Thoracic aorta (tissue), 2 donors: Measurements from ENCODE around the gene TBX1. TPM values are rescaled to one million over a fixed set of nuclear protein-coding genes. Genes with fewer than 3 reads are reported as not detected.

Experiments used
- ATAC-seq: fragments of 150-250 bp; one replicate; pipeline ENCODE4 v1.8.0; 2017; ENCODE audit warnings: low read depth; ENCODE audit not compliant: insufficient number of reproducible peaks, low FRiP score
- DNase-seq: peaks from one replicate; pipeline ENCODE4 v3.0.0-alpha.2; 2020; ENCODE audit warnings: low spot score
- H3K27ac ChIP-seq, 2 donors: fragments of 200-600 bp; sonication (generic); 1 replicate in 1 of 2; 2 replicates in 1 of 2; pipeline ENCODE4 v1.5.1; 2016; ENCODE audit warnings: mild to moderate bottlenecking in 2 of 2, moderate library complexity in 2 of 2
- H3K27me3 ChIP-seq: fragments of 200-600 bp; sonication (generic); replicated peaks from 2 replicates; pipeline ENCODE4 v1.6.0; 2016; ENCODE audit warnings: mild to moderate bottlenecking; ENCODE audit not compliant: insufficient read depth
- H3K36me3 ChIP-seq: fragments of 200-600 bp; sonication (generic); one replicate; pipeline ENCODE4 v1.5.1; 2016
- H3K4me1 ChIP-seq, 2 donors: fragments of 200-600 bp; sonication (generic); 1 replicate in 1 of 2; 2 replicates in 1 of 2; pipeline versions ENCODE4 v1.5.1 to v1.6.0; 2016; ENCODE audit warnings: low read depth in 2 of 2, mild to moderate bottlenecking in 1 of 2; ENCODE audit not compliant: control insufficient read depth in 1 of 2
- H3K4me3 ChIP-seq: fragments of 200-600 bp; sonication (generic); 2 replicates; pipeline ENCODE4 v1.5.1; 2016; ENCODE audit warnings: mild to moderate bottlenecking
- H3K9me3 ChIP-seq: fragments of 200-600 bp; sonication (generic); 2 replicates; pipeline ENCODE4 v1.5.1; 2016
- total RNA-seq, 2 donors: library from RNA; depleted of rRNA; stranded (reverse); fragments of >200 nt; gene quantifications; one replicate each; pipeline versions ENCODE4 v1.1.0 to v1.2.3, GENCODE V29; 2016
- TF ChIP-seq, protein P1 (sequence below): fragments of 200-600 bp; sonication (generic); IDR thresholded peaks from one replicate; pipeline ENCODE4 v1.5.1; 2019; ENCODE audit warnings: antibody characterized with exemption

Gene TBX1
- total RNA-seq, 2 donors from 2014 or later: 2.7 to 8.0 TPM

DNA sequence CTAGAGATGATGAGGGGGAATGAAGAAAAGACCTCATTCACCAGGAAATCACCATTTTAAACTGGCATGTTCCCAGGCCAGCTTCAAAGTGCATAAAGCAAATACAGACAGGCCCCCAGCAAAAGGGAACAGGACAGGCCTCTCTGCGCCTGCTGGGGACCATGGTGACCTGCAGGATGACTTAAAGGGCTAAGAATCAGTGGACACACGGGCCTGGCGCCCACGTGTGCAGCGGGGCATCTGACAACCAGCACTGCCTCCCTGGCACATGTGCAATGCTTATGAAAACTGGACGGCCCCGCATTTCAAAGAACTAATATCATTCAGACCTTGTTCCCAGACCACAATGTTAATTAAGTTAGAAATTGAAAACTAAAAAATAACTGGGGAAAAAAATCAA lies 35.6 kb downstream of the TBX1 start:
- H3K27me3 ChIP-seq: no peaks in the 10 kb centered on the region
- no peak overlapping the region for H3K27ac ChIP-seq
- H3K36me3 ChIP-seq: peaks cover 5% of the 10 kb centered on the region
- ATAC-seq (no peak), DNase-seq (no peak)
- peaks cover 0 to 27% of the 10 kb centered on the region in 2 donors for H3K4me1 ChIP-seq
- H3K4me3 ChIP-seq: no peak overlapping the region
- H3K9me3 ChIP-seq: peaks cover 6% of the 10 kb centered on the region
- TF ChIP-seq, protein P1, sequence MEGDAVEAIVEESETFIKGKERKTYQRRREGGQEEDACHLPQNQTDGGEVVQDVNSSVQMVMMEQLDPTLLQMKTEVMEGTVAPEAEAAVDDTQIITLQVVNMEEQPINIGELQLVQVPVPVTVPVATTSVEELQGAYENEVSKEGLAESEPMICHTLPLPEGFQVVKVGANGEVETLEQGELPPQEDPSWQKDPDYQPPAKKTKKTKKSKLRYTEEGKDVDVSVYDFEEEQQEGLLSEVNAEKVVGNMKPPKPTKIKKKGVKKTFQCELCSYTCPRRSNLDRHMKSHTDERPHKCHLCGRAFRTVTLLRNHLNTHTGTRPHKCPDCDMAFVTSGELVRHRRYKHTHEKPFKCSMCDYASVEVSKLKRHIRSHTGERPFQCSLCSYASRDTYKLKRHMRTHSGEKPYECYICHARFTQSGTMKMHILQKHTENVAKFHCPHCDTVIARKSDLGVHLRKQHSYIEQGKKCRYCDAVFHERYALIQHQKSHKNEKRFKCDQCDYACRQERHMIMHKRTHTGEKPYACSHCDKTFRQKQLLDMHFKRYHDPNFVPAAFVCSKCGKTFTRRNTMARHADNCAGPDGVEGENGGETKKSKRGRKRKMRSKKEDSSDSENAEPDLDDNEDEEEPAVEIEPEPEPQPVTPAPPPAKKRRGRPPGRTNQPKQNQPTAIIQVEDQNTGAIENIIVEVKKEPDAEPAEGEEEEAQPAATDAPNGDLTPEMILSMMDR: no peak

DNA sequence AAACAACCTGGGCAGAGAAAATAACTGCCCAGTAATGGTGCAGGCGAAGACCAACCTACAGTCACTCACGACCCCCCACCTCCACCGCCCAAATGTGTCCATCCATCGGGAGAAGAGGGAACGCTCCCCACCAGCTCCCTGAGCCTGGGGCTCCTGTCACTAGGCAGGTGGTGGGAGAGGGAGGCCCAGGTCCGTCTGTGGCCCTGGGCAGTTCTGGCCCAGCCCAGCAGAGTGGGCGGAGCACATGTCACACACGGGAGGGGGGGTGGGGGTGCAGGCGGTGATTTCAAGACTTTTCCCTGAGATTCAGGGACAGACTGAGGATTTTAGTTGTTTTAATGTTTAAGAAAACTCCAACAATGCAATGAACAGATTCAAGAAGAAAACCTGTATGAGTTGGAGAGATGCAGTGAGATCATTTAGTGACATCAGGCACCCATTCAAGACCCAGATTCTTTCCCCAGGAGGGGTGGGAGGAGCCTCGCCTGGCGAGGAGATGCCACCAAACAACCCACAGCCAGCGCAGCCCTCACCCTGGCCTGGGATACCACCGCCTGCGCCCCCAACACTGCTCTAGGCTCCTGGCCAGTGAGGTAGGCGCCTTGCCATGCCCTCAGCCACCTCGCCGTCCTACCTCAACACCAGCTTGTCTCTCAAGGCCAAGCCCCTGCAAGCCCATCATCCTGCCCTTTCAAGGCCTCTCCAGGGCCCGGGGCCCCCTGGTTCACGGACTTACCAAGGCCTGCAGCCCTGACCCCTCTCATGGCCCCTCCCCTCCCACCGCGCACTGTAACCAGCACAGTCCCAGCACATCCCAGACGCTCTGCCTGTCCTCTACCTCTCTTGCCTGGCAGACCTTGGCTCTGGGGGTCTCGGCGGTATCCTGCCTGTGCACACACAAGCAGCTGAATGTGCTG lies 36.8 kb downstream of the TBX1 start:
- Histone ChIP-seq H3K27me3 (no peaks in the 10 kb centered on the region), H3K36me3 (no peaks in the 10 kb centered on the region), H3K4me3 (no peak overlapping the region), H3K4me1 (peaks cover 0 to 39% of the 10 kb centered on the region in 2 donors), H3K27ac (no peak overlapping the region), H3K9me3 (peaks cover 6% of the 10 kb centered on the region)
- no peak for DNase-seq
- TF ChIP-seq, protein P1: no peak
- ATAC-seq: no peak

DNA sequence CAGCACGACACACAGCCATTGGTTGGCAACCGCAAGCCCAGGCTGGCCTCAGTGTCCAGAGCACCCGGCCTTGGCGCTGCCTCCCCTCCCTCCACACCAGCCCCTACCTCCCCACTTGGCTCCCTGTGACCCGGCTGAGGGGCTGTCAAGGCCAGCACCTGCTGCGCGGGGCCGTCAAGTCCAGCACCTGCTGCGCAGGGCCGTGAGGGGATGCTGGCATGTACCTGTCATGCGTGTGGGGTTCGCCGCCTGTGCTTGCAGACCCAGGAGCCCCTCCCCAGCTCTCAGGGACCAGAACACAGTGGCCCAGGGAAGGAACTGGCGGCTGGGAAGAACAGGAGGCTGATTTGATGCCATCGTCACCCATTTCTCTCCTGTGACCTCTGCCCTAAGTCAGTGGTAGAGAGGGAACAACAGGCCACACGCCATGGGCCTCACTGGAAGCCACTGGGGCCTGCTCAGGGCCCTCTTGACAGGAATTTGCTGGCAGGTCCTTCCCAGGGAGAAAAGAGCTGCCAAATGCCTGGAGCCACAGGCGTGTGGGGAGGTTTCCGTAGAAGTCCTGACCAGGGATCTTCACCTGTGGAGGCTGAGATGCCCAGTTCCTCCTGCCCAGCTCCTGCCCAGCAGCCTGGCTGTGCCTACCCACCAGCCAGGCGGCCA lies 37.6 kb downstream of the TBX1 start:
- DNase-seq: no peak
- no peak for ATAC-seq
- H3K4me1 ChIP-seq: peaks cover 0 to 39% of the 10 kb centered on the region in 2 donors
- no peak overlapping the region for H3K4me3 ChIP-seq
- H3K27me3 ChIP-seq: no peaks in the 10 kb centered on the region
- TF ChIP-seq, protein P1: no peak
- no peaks in the 10 kb centered on the region for H3K36me3 ChIP-seq
- no peak overlapping the region for H3K27ac ChIP-seq
- H3K9me3 ChIP-seq: peaks cover 5% of the 10 kb centered on the region

DNA sequence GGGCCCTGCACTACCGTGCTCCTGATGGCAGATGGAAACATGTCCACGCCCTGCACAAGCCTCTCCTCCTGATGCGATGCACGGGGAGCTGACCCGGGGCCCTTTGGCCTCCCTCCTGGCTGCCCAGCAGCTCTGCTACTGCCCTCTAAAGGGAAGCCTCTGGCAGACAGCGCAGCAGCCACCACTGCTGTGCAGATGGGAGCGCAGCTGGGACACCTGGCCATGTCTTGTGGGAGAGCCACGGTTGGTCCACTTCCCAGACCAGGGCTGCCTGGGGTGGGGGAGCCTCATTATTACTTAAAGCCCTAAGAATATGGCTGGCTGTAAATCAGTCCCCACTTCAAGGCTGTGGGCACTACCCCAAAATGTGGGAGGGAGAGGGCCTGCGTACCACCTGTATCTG lies 38.3 kb downstream of the TBX1 start:
- Histone ChIP-seq H3K9me3 (no peaks in the 10 kb centered on the region), H3K27ac (no peak overlapping the region), H3K4me1 (peaks cover 0 to 39% of the 10 kb centered on the region in 2 donors), H3K27me3 (no peaks in the 10 kb centered on the region), H3K4me3 (no peak overlapping the region), H3K36me3 (no peaks in the 10 kb centered on the region)
- DNase-seq (no peak), ATAC-seq (no peak)
- TF ChIP-seq, protein P1: no peak
